B cell (primary cell): ENCODE data around the gene UBR4.

Experiments used
- CTCF ChIP-seq: fragments of 200-600 bp; IDR thresholded peaks from one replicate; pipeline ENCODE4 v1.8.0; 2022; ENCODE audit warnings: antibody characterized with exemption, mild to moderate bottlenecking
- EZH2 ChIP-seq: IDR thresholded peaks from 2 replicates; pipeline ENCODE4 v1.6.1; 2012; ENCODE audit warnings: borderline replicate concordance, low read depth, mild to moderate bottlenecking, moderate library complexity, low read length; ENCODE audit not compliant: insufficient read depth, poor library complexity, severe bottlenecking

- no peak for TF ChIP-seq CTCF
- TF ChIP-seq EZH2: no peak
These were observed 169.9 kb downstream of the UBR4 start for GRCh38 chr1:19040010-19040680.
